ENCODE measurements around the gene NFXL1. TPM values are rescaled to one million over a fixed set of nuclear protein-coding genes. Genes with fewer than 3 reads are reported as not detected.

The NFXL1 gene
- total and polyA plus RNA-seq, 2 donors (not counting 1 experiment from before 2014, with no cell fraction given) = 5.8 to 16.5 TPM

- POLR2A ChIA-PET = no interaction called here
- H3K27ac Mint-ChIP-seq = no peak overlapping the region
These were observed 84.9 kb downstream of the NFXL1 start for GRCh38 chr4:47829438-47829837.

More at GRCh38 chr4:47829438-47829837, 84.9 kb downstream of the NFXL1 start:
- H3K27ac ChIP-seq (ENCODE audit: low read length in 2 of 2) = no peak overlapping the region
- no peaks in the 10 kb centered on the region for H3K36me3 ChIP-seq (replicated peaks in 1 of 2; ENCODE audit: control extremely low read depth in 1 of 2, control insufficient read depth in 1 of 2, extremely low read depth in 1 of 2, insufficient read depth in 2 of 2, low read length in 1 of 2)
- no peaks in the 10 kb centered on the region for H3K4me1 Mint-ChIP-seq
- no peak overlapping the region for H3K4me3 Mint-ChIP-seq
- CTCF ChIA-PET = no interaction called here
- H3K4me2 ChIP-seq (replicated peaks; ENCODE audit: low read depth, low read length, poor library complexity, severe bottlenecking) = no peak overlapping the region
- no peak for TF ChIP-seq CTCF (IDR thresholded peaks at IDR 0.05)
- TF ChIP-seq EZH2 (IDR thresholded peaks at IDR 0.05; ENCODE audit: borderline replicate concordance, insufficient read depth, low read depth, low read length, poor library complexity, severe bottlenecking) = no peak
- peaks cover 40% of the 10 kb centered on the region for H3K27me3 Mint-ChIP-seq
- peaks cover 0 to 6% (median 3%) of the 10 kb centered on the region in 3 donors for H3K9me3 ChIP-seq (ENCODE audit: control extremely low read depth in 1 of 3, control insufficient read depth in 2 of 3, insufficient read depth in 1 of 3, low read length in 2 of 3)
- no peak overlapping the region for H2AFZ ChIP-seq (ENCODE audit: insufficient read depth, low read depth, low read length, poor library complexity, severe bottlenecking)
- no peaks in the 10 kb centered on the region for H4K20me1 ChIP-seq (ENCODE audit: control insufficient read depth, insufficient read depth, low read length, poor library complexity, severe bottlenecking)
- H3K79me2 ChIP-seq (ENCODE audit: control insufficient read depth, insufficient read depth, low read length) = no peaks in the 10 kb centered on the region
- intact Hi-C loops (cut with micrococcal nuclease) = no loop called here
- no peak overlapping the region for H3K9ac ChIP-seq (ENCODE audit: low read length)
- no peaks in the 10 kb centered on the region for H3K4me1 ChIP-seq (ENCODE audit: control insufficient read depth in 2 of 2, insufficient read depth in 2 of 2, low read length in 2 of 2)
- H3K27me3 ChIP-seq (replicated peaks in 1 of 4; ENCODE audit: control extremely low read depth in 1 of 4, control insufficient read depth in 3 of 4, insufficient read depth in 4 of 4, low read length in 3 of 4) = peaks cover 0 to 7% (median 6%) of the 10 kb centered on the region in 4 experiments
- no peak overlapping the region for H3K4me3 ChIP-seq (ENCODE audit: control extremely low read depth in 1 of 5, extremely low read depth in 1 of 5, insufficient read depth in 1 of 5, low read depth in 2 of 5, low read length in 4 of 5)
- ATAC-seq (ENCODE audit: low read depth) (no peak), DNase-seq (no peak)
- H3K9me3 Mint-ChIP-seq (ENCODE audit: insufficient read depth) = no peaks in the 10 kb centered on the region
